NCI-H1694 treated with DMSO at 0.1 percent for 48 hours (cell line): ENCODE measurements around the gene TLN1.

Experiments used
- DNase-seq: peaks from one replicate; lab custom pipeline; 2025; lab: John Stamatoyannopoulos, UW

The TLN1 gene

GRCh38 chr9:35706951-35707350 is 25.0 kb downstream of the TLN1 start:
- DNase-seq: no peak

GRCh38 chr9:35705836-35706430 is 26.1 kb downstream of the TLN1 start:
- no peak for DNase-seq

- no peak for DNase-seq
Measured at GRCh38 chr9:35705372-35705771, 26.6 kb downstream of the TLN1 start.

GRCh38 chr9:35703906-35704672 is 27.9 kb downstream of the TLN1 start:
- no peak for DNase-seq

GRCh38 chr9:35702696-35703095 is 29.3 kb downstream of the TLN1 start:
- no peak for DNase-seq

- DNase-seq: no peak
Measured at GRCh38 chr9:35700942-35701341, 31.1 kb downstream of the TLN1 start.

- DNase-seq: no peak
Measured at GRCh38 chr9:35700031-35700430, 32.0 kb downstream of the TLN1 start.

GRCh38 chr9:35698231-35698630 is 33.8 kb downstream of the TLN1 start:
- no peak for DNase-seq

- DNase-seq: no peak
Measured at GRCh38 chr9:35697486-35697885, 34.5 kb downstream of the TLN1 start.

GRCh38 chr9:35696520-35697215 is 35.3 kb downstream of the TLN1 start:
- peak; percentile 38 for DNase-seq

- DNase-seq: no peak
Measured at GRCh38 chr9:35695943-35696401, 36.0 kb downstream of the TLN1 start.

GRCh38 chr9:35691757-35692301 is 40.2 kb downstream of the TLN1 start:
- DNase-seq: no peak

- no peak for DNase-seq
Measured at GRCh38 chr9:35691334-35691650, 40.7 kb downstream of the TLN1 start.

- peak; percentile 33 for DNase-seq
Measured at GRCh38 chr9:35690614-35691333, 41.2 kb downstream of the TLN1 start.

- no peak for DNase-seq
Measured at GRCh38 chr9:35690294-35690613, 41.7 kb downstream of the TLN1 start.

GRCh38 chr9:35689542-35690293 is 42.3 kb downstream of the TLN1 start, which contains the start of gene TPM2:
Gene TPM2 (minus strand): TSS chr9:35689925. CDS start chr9:35689817, 108 bp downstream.
- no peak for DNase-seq

- no peak for DNase-seq
Measured at GRCh38 chr9:35688558-35689541, 43.1 kb downstream of the TLN1 start.

- DNase-seq: no peak
Measured at GRCh38 chr9:35687972-35688557, 43.9 kb downstream of the TLN1 start.

GRCh38 chr9:35687306-35687705 is 44.7 kb downstream of the TLN1 start:
- no peak for DNase-seq
